22Rv1 (cell line): Measurements from ENCODE around the gene KRT79.

Source experiments
- CTCF ChIP-seq: fragments of 450-650 bp; IDR thresholded peaks from 2 replicates; pipeline ENCODE4 v1.5.1; 2017; ENCODE audit warnings: mild to moderate bottlenecking
- ZFX ChIP-seq: fragments of 450-650 bp; IDR thresholded peaks from 2 replicates; pipeline ENCODE4 v1.6.1; 2017; ENCODE audit warnings: antibody characterized with exemption, borderline replicate concordance

- TF ChIP-seq CTCF (no peak), ZFX (no peak)
These were observed 44.3 kb downstream of the KRT79 start for GRCh38 chr12:52789637-52790426.
